SKM-1 (cell line): ENCODE data around the gene MAD1L1.

Experiments
- DNase-seq: peaks from one replicate; lab custom pipeline; 2025; ENCODE audit not compliant: unreplicated experiment; lab: John Stamatoyannopoulos, UW

The MAD1L1 gene

GRCh38 chr7:1769286-1770200, 463.2 kb downstream of the MAD1L1 start:
- no peak for DNase-seq

GRCh38 chr7:1768832-1769231, 463.9 kb downstream of the MAD1L1 start:
- no peak for DNase-seq

- DNase-seq, result no peak
These were observed 465.2 kb downstream of the MAD1L1 start for GRCh38 chr7:1767524-1767923.
